ENCODE data around the gene NBL1.
A peak's percentile ranks its signal among the peaks of the same experiment; 100 is the strongest.

Gene NBL1

GRCh38 chr1:19622204-19622603, 21.9 kb upstream of the NBL1 start:
- H3K4me1 ChIP-seq (ENCODE audit: control insufficient read depth in 2 of 2, insufficient read depth in 1 of 2, low read depth in 1 of 2, low read length in 2 of 2) = no peaks in the 10 kb centered on the region
- H3K36me3 ChIP-seq (replicated peaks in 1 of 2; ENCODE audit: control insufficient read depth in 2 of 2, insufficient read depth in 2 of 2, low read length in 2 of 2) = peaks cover 7 to 47% of the 10 kb centered on the region in 2 donors
- no peak overlapping the region for H3K4ac ChIP-seq (ENCODE audit: low read length)
- H4K91ac ChIP-seq (ENCODE audit: low read depth, low read length, poor library complexity) = no peak overlapping the region
- no peak overlapping the region for H3K27ac ChIP-seq (replicated peaks; ENCODE audit: low read length)
- no peak overlapping the region for H3K18ac ChIP-seq (ENCODE audit: low read length)
- no CpG with 5 or more reads among the region's 1 CpG for WGBS, 2 donors (ENCODE audit: extremely low coverage in 2 of 2, insufficient read length in 2 of 2, insufficient replicate concordance in 1 of 2)
- no peak overlapping the region for H3K4me3 ChIP-seq (ENCODE audit: low read length in 2 of 2)
- no peak overlapping the region for H2AK5ac ChIP-seq (ENCODE audit: low read depth, low read length)
- H3K79me1 ChIP-seq (ENCODE audit: low read depth, low read length) = no peaks in the 10 kb centered on the region
- no peak for DNase-seq (ENCODE audit: low spot score)
- H3K9ac ChIP-seq (ENCODE audit: low read depth, low read length, poor library complexity) = no peak overlapping the region
- no peak overlapping the region for H2BK5ac ChIP-seq (ENCODE audit: low read length)
- H2BK15ac ChIP-seq (ENCODE audit: low read length) = no peak overlapping the region
- H2BK120ac ChIP-seq (ENCODE audit: low read depth, low read length) = no peak overlapping the region
- no peak overlapping the region for H3K14ac ChIP-seq (ENCODE audit: low read length)
- H2AFZ ChIP-seq (ENCODE audit: low read length) = no peak overlapping the region
- H4K8ac ChIP-seq (ENCODE audit: low read depth, low read length) = no peak overlapping the region
- H2BK12ac ChIP-seq (ENCODE audit: low read length) = no peak overlapping the region
- no peaks in the 10 kb centered on the region for H3K27me3 ChIP-seq (ENCODE audit: control insufficient read depth in 3 of 3, insufficient read depth in 3 of 3, low read depth in 1 of 3, low read length in 3 of 3)
- H3K4me2 ChIP-seq (ENCODE audit: insufficient read depth, low read length, poor library complexity, severe bottlenecking) = no peak overlapping the region
- H3K9me3 ChIP-seq (replicated peaks in 1 of 2; ENCODE audit: control insufficient read depth in 2 of 2, insufficient read depth in 1 of 2, low read depth in 1 of 2, low read length in 2 of 2) = peaks cover 0 to 2% of the 10 kb centered on the region in 2 donors
- no peak overlapping the region for H3K23ac ChIP-seq (ENCODE audit: low read depth, low read length, poor library complexity)

DNA sequence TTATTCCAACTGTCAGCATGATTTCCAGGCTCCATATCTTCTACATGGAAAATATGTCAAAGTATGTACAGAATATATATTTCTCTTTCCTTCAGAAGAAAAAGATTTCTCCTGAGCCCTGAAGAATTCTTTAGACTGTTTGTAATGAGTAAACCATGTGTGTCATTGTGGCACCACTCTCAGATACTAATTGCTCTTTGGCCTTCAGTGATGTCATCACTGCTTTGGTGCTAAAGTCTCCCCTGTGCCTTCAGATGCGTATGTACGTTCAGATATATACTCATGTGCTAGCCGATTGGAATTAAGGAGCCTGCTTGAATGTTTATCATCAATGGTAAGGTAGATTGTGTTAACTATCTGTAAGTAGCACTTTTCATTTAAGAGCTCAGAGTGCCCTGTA, 20.6 kb upstream of the NBL1 start:
- Histone ChIP-seq H3K27me3 (ENCODE audit: control insufficient read depth in 3 of 3, insufficient read depth in 3 of 3, low read depth in 1 of 3, low read length in 3 of 3) (no peaks in the 10 kb centered on the region), H3K14ac (ENCODE audit: low read length) (no peak overlapping the region), H2AK5ac (ENCODE audit: low read depth, low read length) (no peak overlapping the region), H3K4me3 (ENCODE audit: low read length in 2 of 2) (no peak overlapping the region), H3K9ac (ENCODE audit: low read depth, low read length, poor library complexity) (no peak overlapping the region), H4K8ac (ENCODE audit: low read depth, low read length) (no peak overlapping the region), H4K91ac (ENCODE audit: low read depth, low read length, poor library complexity) (no peak overlapping the region), H3K4me2 (ENCODE audit: insufficient read depth, low read length, poor library complexity, severe bottlenecking) (no peak overlapping the region), H3K4me1 (ENCODE audit: control insufficient read depth in 2 of 2, insufficient read depth in 1 of 2, low read depth in 1 of 2, low read length in 2 of 2) (no peaks in the 10 kb centered on the region), H3K36me3 (replicated peaks in 1 of 2; ENCODE audit: control insufficient read depth in 2 of 2, insufficient read depth in 2 of 2, low read length in 2 of 2) (peaks cover 11 to 51% of the 10 kb centered on the region in 2 donors), H3K79me1 (ENCODE audit: low read depth, low read length) (no peaks in the 10 kb centered on the region), H2BK5ac (ENCODE audit: low read length) (no peak overlapping the region), H3K27ac (replicated peaks; ENCODE audit: low read length) (no peak overlapping the region), H3K23ac (ENCODE audit: low read depth, low read length, poor library complexity) (no peak overlapping the region), H2BK15ac (ENCODE audit: low read length) (no peak overlapping the region), H2BK120ac (ENCODE audit: low read depth, low read length) (no peak overlapping the region), H3K4ac (ENCODE audit: low read length) (no peak overlapping the region), H3K18ac (ENCODE audit: low read length) (no peak overlapping the region), H2BK12ac (ENCODE audit: low read length) (no peak overlapping the region), H3K9me3 (replicated peaks in 1 of 2; ENCODE audit: control insufficient read depth in 2 of 2, insufficient read depth in 1 of 2, low read depth in 1 of 2, low read length in 2 of 2) (peaks cover 0 to 2% of the 10 kb centered on the region in 2 donors), H2AFZ (ENCODE audit: low read length) (no peak overlapping the region)
- DNase-seq (ENCODE audit: low spot score) = no peak
- WGBS, 2 donors (ENCODE audit: extremely low coverage in 2 of 2, insufficient read length in 2 of 2, insufficient replicate concordance in 1 of 2) = no CpG with 5 or more reads among the region's 3 CpGs

DNA sequence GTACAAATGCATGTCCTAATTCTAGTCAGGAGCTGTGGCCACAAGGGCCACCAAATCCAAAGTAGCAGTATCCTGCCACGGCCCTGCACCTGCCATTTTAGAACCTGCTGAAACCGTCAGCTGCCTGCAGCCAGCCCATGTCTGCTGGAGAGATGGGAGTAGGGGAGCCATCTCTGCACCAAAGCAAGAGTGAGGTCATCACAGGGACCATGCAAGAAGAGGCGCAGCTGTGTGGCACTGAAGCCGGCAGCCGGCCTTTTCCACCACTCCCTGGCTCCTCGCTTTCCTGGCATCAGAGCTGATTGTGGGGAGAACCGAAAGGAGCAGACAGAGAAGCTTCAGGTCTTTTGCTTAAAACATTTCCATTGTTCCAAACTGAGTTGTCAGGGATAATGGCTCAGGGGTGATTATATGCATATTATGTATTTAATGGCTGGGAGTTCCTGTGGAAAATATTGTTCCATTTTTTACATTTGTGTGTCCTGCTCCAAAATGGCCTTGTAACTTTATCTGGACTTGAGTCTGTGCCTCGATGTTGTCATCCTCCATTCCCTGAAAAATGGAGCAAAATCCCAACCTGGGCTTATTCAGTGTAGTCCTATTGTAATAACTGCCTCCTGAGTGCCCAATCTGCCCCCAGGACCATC, 18.7 kb upstream of the NBL1 start:
- Histone ChIP-seq H2BK120ac (ENCODE audit: low read depth, low read length) (no peak overlapping the region), H2AK5ac (ENCODE audit: low read depth, low read length) (no peak overlapping the region), H3K4me3 (ENCODE audit: low read length in 2 of 2) (no peak overlapping the region), H2AFZ (ENCODE audit: low read length) (no peak overlapping the region), H3K9ac (ENCODE audit: low read depth, low read length, poor library complexity) (no peak overlapping the region), H3K36me3 (replicated peaks in 1 of 2; ENCODE audit: control insufficient read depth in 2 of 2, insufficient read depth in 2 of 2, low read length in 2 of 2) (peaks cover 15 to 60% of the 10 kb centered on the region in 2 donors), H3K79me1 (ENCODE audit: low read depth, low read length) (no peaks in the 10 kb centered on the region), H3K4me2 (ENCODE audit: insufficient read depth, low read length, poor library complexity, severe bottlenecking) (no peak overlapping the region), H3K27me3 (ENCODE audit: control insufficient read depth in 3 of 3, insufficient read depth in 3 of 3, low read depth in 1 of 3, low read length in 3 of 3) (no peaks in the 10 kb centered on the region), H3K14ac (ENCODE audit: low read length) (peak overlapping the region; percentile 59), H3K4ac (ENCODE audit: low read length) (no peak overlapping the region), H2BK12ac (ENCODE audit: low read length) (no peak overlapping the region), H2BK5ac (ENCODE audit: low read length) (no peak overlapping the region), H4K8ac (ENCODE audit: low read depth, low read length) (no peak overlapping the region), H3K9me3 (replicated peaks in 1 of 2; ENCODE audit: control insufficient read depth in 2 of 2, insufficient read depth in 1 of 2, low read depth in 1 of 2, low read length in 2 of 2) (peaks cover 0 to 2% of the 10 kb centered on the region in 2 donors), H3K27ac (replicated peaks; ENCODE audit: low read length) (no peak overlapping the region), H4K91ac (ENCODE audit: low read depth, low read length, poor library complexity) (no peak overlapping the region), H3K18ac (ENCODE audit: low read length) (no peak overlapping the region), H3K4me1 (ENCODE audit: control insufficient read depth in 2 of 2, insufficient read depth in 1 of 2, low read depth in 1 of 2, low read length in 2 of 2) (no peaks in the 10 kb centered on the region), H3K23ac (ENCODE audit: low read depth, low read length, poor library complexity) (peak overlapping the region; percentile 37), H2BK15ac (ENCODE audit: low read length) (no peak overlapping the region)
- no CpG with 5 or more reads among the region's 8 CpGs for WGBS, 2 donors (ENCODE audit: extremely low coverage in 2 of 2, insufficient read length in 2 of 2, insufficient replicate concordance in 1 of 2)
- DNase-seq (ENCODE audit: low spot score) = no peak

- Histone ChIP-seq H4K8ac (ENCODE audit: low read depth, low read length) (no peak overlapping the region), H3K27ac (replicated peaks; ENCODE audit: low read length) (no peak overlapping the region), H3K4me3 (ENCODE audit: low read length in 2 of 2) (no peak overlapping the region), H2AFZ (ENCODE audit: low read length) (no peak overlapping the region), H3K4me2 (ENCODE audit: insufficient read depth, low read length, poor library complexity, severe bottlenecking) (no peak overlapping the region), H3K9me3 (replicated peaks in 1 of 2; ENCODE audit: control insufficient read depth in 2 of 2, insufficient read depth in 1 of 2, low read depth in 1 of 2, low read length in 2 of 2) (no peaks in the 10 kb centered on the region), H3K9ac (ENCODE audit: low read depth, low read length, poor library complexity) (no peak overlapping the region), H3K18ac (ENCODE audit: low read length) (no peak overlapping the region), H4K91ac (ENCODE audit: low read depth, low read length, poor library complexity) (no peak overlapping the region), H2BK120ac (ENCODE audit: low read depth, low read length) (no peak overlapping the region), H3K4me1 (ENCODE audit: control insufficient read depth in 2 of 2, insufficient read depth in 1 of 2, low read depth in 1 of 2, low read length in 2 of 2) (no peaks in the 10 kb centered on the region), H3K14ac (ENCODE audit: low read length) (no peak overlapping the region), H3K36me3 (replicated peaks in 1 of 2; ENCODE audit: control insufficient read depth in 2 of 2, insufficient read depth in 2 of 2, low read length in 2 of 2) (peaks cover 15 to 49% of the 10 kb centered on the region in 2 donors), H3K79me1 (ENCODE audit: low read depth, low read length) (no peaks in the 10 kb centered on the region), H2BK15ac (ENCODE audit: low read length) (no peak overlapping the region), H2AK5ac (ENCODE audit: low read depth, low read length) (no peak overlapping the region), H3K27me3 (ENCODE audit: control insufficient read depth in 3 of 3, insufficient read depth in 3 of 3, low read depth in 1 of 3, low read length in 3 of 3) (no peaks in the 10 kb centered on the region), H3K4ac (ENCODE audit: low read length) (no peak overlapping the region), H3K23ac (ENCODE audit: low read depth, low read length, poor library complexity) (no peak overlapping the region), H2BK12ac (ENCODE audit: low read length) (no peak overlapping the region), H2BK5ac (ENCODE audit: low read length) (no peak overlapping the region)
- no peak for DNase-seq (ENCODE audit: low spot score)
- whole genome bisulfite sequencing, 2 donors (ENCODE audit: extremely low coverage in 2 of 2, insufficient read length in 2 of 2, insufficient replicate concordance in 1 of 2) = no CpG with 5 or more reads among the region's 3 CpGs
These were observed 15.2 kb upstream of the NBL1 start for GRCh38 chr1:19628879-19629278.

Measured in neuronal stem cell (in vitro differentiated cells).